Upper lobe of left lung (tissue), 4 donors: ENCODE results near the gene ZNF787.

Source experiments
- CTCF ChIP-seq, 6 experiments: fragments of 450-650 bp in 4 of 6; fragments of 200-600 bp in 2 of 6; sonication (generic) in 2 of 6; IDR thresholded peaks; one replicate each; pipeline ENCODE4 v1.5.1; 2016 to 2019; ENCODE audit warnings: antibody characterized with exemption in 6 of 6
- EP300 ChIP-seq, 4 donors: sonication (generic); formaldehyde crosslinking; IDR thresholded peaks; one replicate each; pipeline ENCODE4 v1.5.1; 2017; ENCODE audit warnings: antibody characterized with exemption in 4 of 4, control low read depth in 2 of 4
- POLR2A ChIP-seq, 4 donors: fragments of 450-650 bp; IDR thresholded peaks; one replicate each; pipeline ENCODE4 v1.5.1; 2016 to 2017; ENCODE audit warnings: antibody characterized with exemption in 4 of 4, mild to moderate bottlenecking in 2 of 4
- POLR2AphosphoS5 ChIP-seq, 2 donors: sonication (generic); formaldehyde crosslinking; IDR thresholded peaks; one replicate each; pipeline ENCODE4 v1.5.1; 2017; ENCODE audit warnings: antibody characterized with exemption in 2 of 2

- TF ChIP-seq POLR2A (IDR thresholded peaks at IDR 0.05) (no peak), CTCF (IDR thresholded peaks at IDR 0.05) (no peak), POLR2AphosphoS5 (IDR thresholded peaks at IDR 0.05) (no peak), EP300 (IDR thresholded peaks at IDR 0.05) (no peak)
Measured at GRCh38 chr19:56109226-56109625, 11.9 kb downstream of the ZNF787 start.
